ENCODE data around the gene DLK1. TPM values are rescaled to one million over a fixed set of nuclear protein-coding genes. Genes with fewer than 3 reads are reported as not detected.

The DLK1 gene
- total RNA-seq, 2 donors from 2014 or later: 26.2 to 33.0 TPM

- Histone ChIP-seq H3K27ac (no peak overlapping the region), H3K27me3 (no peaks in the 10 kb centered on the region), H3K4me3 (no peak overlapping the region), H3K36me3 (replicated peaks in 1 of 2; ENCODE audit: insufficient read depth in 1 of 2, low read depth in 2 of 2) (no peaks in the 10 kb centered on the region), H3K4me1 (no peaks in the 10 kb centered on the region), H3K9me3 (no peaks in the 10 kb centered on the region)
- DNase-seq: peak in 1 of 4 donors; percentile 9
- no peak for ATAC-seq
- whole genome bisulfite sequencing, 2 donors: 56 to 68% methylated on average over 8 to 14 of the region's 14 CpGs
- intact Hi-C loops (cut with DNase I): no loop called here
- TF ChIP-seq POLR2A (IDR thresholded peaks at IDR 0.05) (no peak), CTCF (IDR thresholded peaks at IDR 0.05) (no peak)
Observed at GRCh38 chr14:100776681-100777365, 50.1 kb downstream of the DLK1 start.

- Histone ChIP-seq H3K36me3 (replicated peaks in 1 of 2; ENCODE audit: insufficient read depth in 1 of 2, low read depth in 2 of 2) (no peaks in the 10 kb centered on the region), H3K27me3 (no peaks in the 10 kb centered on the region), H3K9me3 (no peaks in the 10 kb centered on the region), H3K4me3 (no peak overlapping the region), H3K4me1 (no peaks in the 10 kb centered on the region), H3K27ac (no peak overlapping the region)
- no peak for DNase-seq
- intact Hi-C loops (cut with DNase I): no loop called here
- no peak for ATAC-seq
- 66 to 73% methylated on average over 11 of the region's 11 CpGs for WGBS, 2 donors
- TF ChIP-seq POLR2A (IDR thresholded peaks at IDR 0.05): no peak
- no peak for TF ChIP-seq CTCF (IDR thresholded peaks at IDR 0.05)
Observed at GRCh38 chr14:100777366-100777817, 50.7 kb downstream of the DLK1 start.

- no peak for ATAC-seq
- H3K4me1 ChIP-seq: no peaks in the 10 kb centered on the region
- no peaks in the 10 kb centered on the region for H3K36me3 ChIP-seq (replicated peaks in 1 of 2; ENCODE audit: insufficient read depth in 1 of 2, low read depth in 2 of 2)
- H3K4me3 ChIP-seq: no peak overlapping the region
- no peaks in the 10 kb centered on the region for H3K9me3 ChIP-seq
- H3K27me3 ChIP-seq: no peaks in the 10 kb centered on the region
- no peak for TF ChIP-seq POLR2A (IDR thresholded peaks at IDR 0.05)
- no peak for TF ChIP-seq CTCF (IDR thresholded peaks at IDR 0.05)
- no peak overlapping the region for H3K27ac ChIP-seq
- DNase-seq: peak in 1 of 4 donors; percentile 2
- WGBS, 2 donors: 65 to 77% methylated on average over 21 to 22 of the region's 22 CpGs
- intact Hi-C loops (cut with DNase I): no loop called here
Observed at GRCh38 chr14:100777818-100778525, 51.3 kb downstream of the DLK1 start.

- H3K27ac ChIP-seq: no peak overlapping the region
Observed at GRCh38 chr14:100778526-100778882, 51.8 kb downstream of the DLK1 start.

More at GRCh38 chr14:100778526-100778882, 51.8 kb downstream of the DLK1 start:
- H3K27me3 ChIP-seq: no peaks in the 10 kb centered on the region
- H3K9me3 ChIP-seq: no peaks in the 10 kb centered on the region
- ATAC-seq (no peak), DNase-seq (peak in 1 of 4 donors; percentile 3)
- no peaks in the 10 kb centered on the region for H3K4me1 ChIP-seq
- 59 to 65% methylated on average over 7 of the region's 7 CpGs for WGBS, 2 donors
- TF ChIP-seq CTCF (IDR thresholded peaks at IDR 0.05): no peak
- no peak for TF ChIP-seq POLR2A (IDR thresholded peaks at IDR 0.05)
- H3K36me3 ChIP-seq (replicated peaks in 1 of 2; ENCODE audit: insufficient read depth in 1 of 2, low read depth in 2 of 2): no peaks in the 10 kb centered on the region
- intact Hi-C loops (cut with DNase I): no loop called here
- no peak overlapping the region for H3K4me3 ChIP-seq

Data from body of pancreas (tissue), 4 donors.